CD4-positive, alpha-beta T cell treated with Interleukin-6 at 100 ng/mL for 8 hours (primary cell): ENCODE data around the gene FGF10.

Source experiments
- DNase-seq: peaks from one replicate; pipeline ENCODE4 v3.0.0-alpha.2; 2020; ENCODE audit warnings: mixed read lengths, low spot score

FGF10 gene

DNA sequence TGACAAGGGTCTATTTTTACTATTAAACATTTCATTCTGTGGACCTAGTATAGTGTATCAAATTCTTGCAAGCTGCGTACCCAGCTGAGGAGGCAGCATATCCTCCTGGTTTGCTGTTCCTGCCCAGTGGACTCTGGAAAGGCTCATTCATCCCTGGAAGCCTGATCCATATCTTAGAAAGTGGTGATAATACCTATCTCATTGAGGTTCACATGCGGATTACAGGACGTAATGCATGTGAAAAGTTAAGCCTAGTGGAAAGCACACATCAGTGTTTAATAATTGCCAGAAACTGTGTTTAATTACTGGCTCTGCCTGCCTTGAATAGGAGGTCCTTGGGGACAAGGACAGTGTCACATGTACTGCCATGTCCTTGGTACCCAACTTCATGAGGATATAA, 132.0 kb downstream of the FGF10 start:
- no peak for DNase-seq
